GM12874 (cell line): Measurements from ENCODE around the gene GH1.

Experiments used
- TF ChIP-seq, protein P1 (sequence below): IDR thresholded peaks from 2 replicates; pipeline ENCODE4 v1.5.1; 2011; ENCODE audit warnings: low read depth, mild to moderate bottlenecking, control low read depth, low read length, moderate library complexity; ENCODE audit not compliant: insufficient read depth

Gene GH1

DNA sequence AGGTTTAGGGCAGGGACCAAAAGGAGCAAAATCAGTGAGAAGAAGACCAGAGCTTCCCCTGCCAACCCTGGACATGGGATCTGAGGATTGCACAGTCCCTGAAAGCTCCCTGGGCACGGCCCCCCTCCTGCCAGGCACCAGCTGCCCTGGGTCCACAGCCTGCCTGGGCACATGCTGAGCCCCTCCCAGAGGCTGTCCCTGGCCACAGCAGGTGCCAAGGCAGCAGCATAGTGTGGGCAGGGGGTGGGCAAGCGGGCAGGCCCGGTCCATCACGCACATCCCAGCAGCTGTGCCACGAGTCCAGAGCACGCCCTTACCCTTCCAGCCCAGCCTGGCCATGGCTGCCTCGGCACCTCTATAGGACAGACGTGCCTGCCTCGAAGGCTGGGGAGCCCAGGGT is 41.4 kb upstream of the GH1 start:
- TF ChIP-seq, protein P1, sequence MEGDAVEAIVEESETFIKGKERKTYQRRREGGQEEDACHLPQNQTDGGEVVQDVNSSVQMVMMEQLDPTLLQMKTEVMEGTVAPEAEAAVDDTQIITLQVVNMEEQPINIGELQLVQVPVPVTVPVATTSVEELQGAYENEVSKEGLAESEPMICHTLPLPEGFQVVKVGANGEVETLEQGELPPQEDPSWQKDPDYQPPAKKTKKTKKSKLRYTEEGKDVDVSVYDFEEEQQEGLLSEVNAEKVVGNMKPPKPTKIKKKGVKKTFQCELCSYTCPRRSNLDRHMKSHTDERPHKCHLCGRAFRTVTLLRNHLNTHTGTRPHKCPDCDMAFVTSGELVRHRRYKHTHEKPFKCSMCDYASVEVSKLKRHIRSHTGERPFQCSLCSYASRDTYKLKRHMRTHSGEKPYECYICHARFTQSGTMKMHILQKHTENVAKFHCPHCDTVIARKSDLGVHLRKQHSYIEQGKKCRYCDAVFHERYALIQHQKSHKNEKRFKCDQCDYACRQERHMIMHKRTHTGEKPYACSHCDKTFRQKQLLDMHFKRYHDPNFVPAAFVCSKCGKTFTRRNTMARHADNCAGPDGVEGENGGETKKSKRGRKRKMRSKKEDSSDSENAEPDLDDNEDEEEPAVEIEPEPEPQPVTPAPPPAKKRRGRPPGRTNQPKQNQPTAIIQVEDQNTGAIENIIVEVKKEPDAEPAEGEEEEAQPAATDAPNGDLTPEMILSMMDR = no peak

GRCh38 chr17:63956296-63956920 is 37.8 kb upstream of the GH1 start:
- TF ChIP-seq, protein P1 = no peak

DNA sequence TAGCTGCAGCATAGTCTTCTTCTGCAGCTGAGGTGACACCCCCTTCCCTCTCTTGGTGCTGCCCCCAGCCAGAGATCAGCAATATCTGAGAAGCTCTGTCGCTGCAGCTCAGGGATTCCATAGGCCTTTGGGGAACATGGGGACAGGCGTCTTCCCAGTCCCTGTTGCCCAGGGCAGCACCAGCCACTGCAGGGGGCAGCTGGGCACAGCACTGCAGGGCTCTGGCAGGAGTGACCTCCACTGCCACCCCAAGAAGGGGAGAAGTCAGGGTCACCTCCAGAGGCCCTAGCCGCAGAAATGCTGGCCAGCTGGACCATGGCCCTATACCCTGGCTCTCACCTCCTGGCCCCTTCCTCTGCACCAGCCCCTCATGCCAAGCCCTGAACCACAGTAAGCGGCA is 37.2 kb upstream of the GH1 start:
- TF ChIP-seq, protein P1 = no peak

DNA sequence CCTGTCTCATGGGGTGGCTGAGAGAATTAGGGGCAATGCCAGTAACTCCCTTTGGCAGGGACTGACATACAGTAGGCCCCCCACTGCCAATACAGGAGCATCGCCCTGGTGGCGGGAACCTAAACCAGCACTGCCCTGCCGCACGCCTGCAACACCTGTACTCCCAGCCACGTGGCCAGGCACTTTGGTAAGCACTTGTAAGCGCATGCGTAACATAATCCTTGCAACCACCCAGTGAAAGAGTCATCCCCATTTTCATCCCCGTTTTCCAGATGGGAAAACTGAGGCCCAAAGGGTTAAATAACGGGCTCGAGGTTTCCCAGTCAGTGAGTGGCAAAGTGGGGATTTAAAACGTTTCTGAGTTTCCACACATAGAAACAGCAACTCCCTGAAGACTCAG is 36.6 kb upstream of the GH1 start:
- TF ChIP-seq, protein P1 = no peak

DNA sequence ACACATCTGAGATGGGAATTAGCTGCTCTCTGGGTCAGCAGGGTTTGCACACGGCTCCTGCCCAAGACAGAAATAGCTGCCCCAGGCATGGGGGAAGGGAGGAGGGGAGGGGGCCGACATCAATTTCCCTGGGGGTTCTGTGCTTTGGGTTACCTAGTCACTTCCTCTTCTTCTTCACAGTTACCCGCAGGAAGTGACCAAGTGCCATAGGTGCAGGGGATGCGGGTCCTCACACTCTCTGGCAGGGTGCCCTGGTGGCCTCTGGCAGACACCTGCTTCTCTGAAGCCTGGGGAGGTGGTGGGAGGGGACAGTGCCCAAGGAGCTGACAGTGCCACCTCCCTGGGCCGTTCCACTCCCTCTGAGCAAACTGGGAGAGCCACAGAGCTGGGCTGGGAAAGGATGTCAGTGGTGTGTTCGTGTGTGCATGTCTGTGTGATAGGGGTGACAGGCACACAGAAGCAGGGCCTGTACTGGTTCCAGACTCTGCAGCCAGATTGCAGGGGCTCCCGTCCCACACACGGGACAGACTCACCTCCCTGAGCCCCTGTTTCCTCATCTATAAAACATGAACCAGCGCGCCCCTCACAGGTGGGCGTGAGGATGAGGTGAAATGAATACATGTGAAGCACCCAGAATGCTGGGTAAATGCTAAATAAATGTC is 35.9 kb upstream of the GH1 start:
- TF ChIP-seq, protein P1 = no peak

- TF ChIP-seq, protein P1 = peak; percentile 70
Measured at GRCh38 chr17:63950940-63951907, 32.6 kb upstream of the GH1 start.
